GM19397 (cell line): ENCODE measurements around the gene NLGN1.

Experiments
- ATAC-seq: cut with Tn5 transposase; IDR thresholded peaks from one replicate; pipeline ENCODE4 v1.9.1; 2021; ENCODE audit warnings: mild to moderate bottlenecking, moderate library complexity; ENCODE audit not compliant: unreplicated experiment

NLGN1 gene

GRCh38 chr3:173825730-173826129, 428.2 kb downstream of the NLGN1 start:
- ATAC-seq, result no peak

GRCh38 chr3:173826416-173826815, 428.9 kb downstream of the NLGN1 start:
- ATAC-seq, result no peak

- ATAC-seq, result no peak
These were observed 429.5 kb downstream of the NLGN1 start for GRCh38 chr3:173826901-173827609.

- ATAC-seq, result no peak
These were observed 441.1 kb downstream of the NLGN1 start for GRCh38 chr3:173838644-173839043.

GRCh38 chr3:173839859-173840258, 442.3 kb downstream of the NLGN1 start:
- no peak for ATAC-seq

- ATAC-seq, result no peak
These were observed 443.8 kb downstream of the NLGN1 start for GRCh38 chr3:173841334-173841733.

GRCh38 chr3:173843060-173843459, 445.5 kb downstream of the NLGN1 start:
- ATAC-seq, result no peak

GRCh38 chr3:173846584-173846983, 449.0 kb downstream of the NLGN1 start:
- ATAC-seq, result no peak

GRCh38 chr3:173849489-173849888, 451.9 kb downstream of the NLGN1 start:
- ATAC-seq, result no peak

GRCh38 chr3:173857154-173857553, 459.6 kb downstream of the NLGN1 start:
- ATAC-seq, result no peak

- no peak for ATAC-seq
These were observed 465.2 kb downstream of the NLGN1 start for GRCh38 chr3:173862701-173863100.

GRCh38 chr3:173863551-173863950, 466.0 kb downstream of the NLGN1 start:
- no peak for ATAC-seq

GRCh38 chr3:173865900-173866498, 468.5 kb downstream of the NLGN1 start:
- no peak for ATAC-seq

GRCh38 chr3:173869766-173870165, 472.2 kb downstream of the NLGN1 start:
- no peak for ATAC-seq

- no peak for ATAC-seq
These were observed 473.4 kb downstream of the NLGN1 start for GRCh38 chr3:173870976-173871375.

GRCh38 chr3:173875790-173876189, 478.2 kb downstream of the NLGN1 start:
- ATAC-seq, result no peak

- ATAC-seq, result no peak
These were observed 478.9 kb downstream of the NLGN1 start for GRCh38 chr3:173876476-173876875.

GRCh38 chr3:173887888-173888287, 490.3 kb downstream of the NLGN1 start:
- ATAC-seq, result no peak

GRCh38 chr3:173889596-173889995, 492.1 kb downstream of the NLGN1 start:
- no peak for ATAC-seq

GRCh38 chr3:173890091-173890490, 492.5 kb downstream of the NLGN1 start:
- no peak for ATAC-seq

GRCh38 chr3:173891272-173892100, 493.9 kb downstream of the NLGN1 start:
- no peak for ATAC-seq

- ATAC-seq, result no peak
These were observed 495.0 kb downstream of the NLGN1 start for GRCh38 chr3:173892547-173892946.
